H9 (cell line): ENCODE measurements around the gene LDLRAD4. TPM values are rescaled to one million over a fixed set of nuclear protein-coding genes. Genes with fewer than 3 reads are reported as not detected.

Experiments used
- DNase-seq: peaks from one replicate; pipeline ENCODE4 v3.0.0-alpha.2; 2017
- H2AFZ ChIP-seq: one replicate; pipeline ENCODE4 v1.6.1; 2013; ENCODE audit warnings: mild to moderate bottlenecking, low read length, control low read depth, moderate library complexity
- H2AK5ac ChIP-seq: 2 replicates; pipeline ENCODE4 v1.6.1; 2013; ENCODE audit warnings: low read length, control low read depth, mixed read lengths; ENCODE audit not compliant: insufficient read length
- H2BK120ac ChIP-seq: one replicate; pipeline ENCODE4 v1.6.1; 2013; ENCODE audit warnings: low read depth, mild to moderate bottlenecking, low read length, control low read depth, inconsistent platforms; ENCODE audit not compliant: poor library complexity, severe bottlenecking
- H2BK12ac ChIP-seq: 2 replicates; pipeline ENCODE4 v1.6.1; 2013; ENCODE audit warnings: low read length, control low read depth, mixed read lengths, low read depth; ENCODE audit not compliant: insufficient read length
- H2BK15ac ChIP-seq: 2 replicates; pipeline ENCODE4 v1.6.1; 2013; ENCODE audit warnings: low read depth, low read length, control low read depth
- H2BK20ac ChIP-seq: one replicate; pipeline ENCODE4 v1.6.1; 2013; ENCODE audit warnings: low read depth, mild to moderate bottlenecking, low read length, control low read depth, inconsistent platforms; ENCODE audit not compliant: poor library complexity, severe bottlenecking
- H2BK5ac ChIP-seq: 2 replicates; pipeline ENCODE4 v1.6.1; 2013; ENCODE audit warnings: low read length, control low read depth, mixed read lengths; ENCODE audit not compliant: insufficient read length
- H3K14ac ChIP-seq: 2 replicates; pipeline ENCODE4 v1.6.1; 2013; ENCODE audit warnings: low read length, control low read depth; ENCODE audit not compliant: insufficient read depth
- H3K18ac ChIP-seq: 2 replicates; pipeline ENCODE4 v1.6.1; 2013; ENCODE audit warnings: low read depth, mild to moderate bottlenecking, mixed read lengths, low read length, control low read depth; ENCODE audit not compliant: insufficient read length
- H3K23ac ChIP-seq: 2 replicates; pipeline ENCODE4 v1.6.1; 2013; ENCODE audit warnings: low read length, control low read depth, mixed read lengths, low read depth; ENCODE audit not compliant: insufficient read length
- H3K23me2 ChIP-seq: 2 replicates; pipeline ENCODE4 v1.6.1; 2013; ENCODE audit warnings: low read depth, mild to moderate bottlenecking, mixed read lengths, low read length, control low read depth; ENCODE audit not compliant: insufficient read length, poor library complexity, severe bottlenecking
- H3K27ac ChIP-seq: 2 replicates; pipeline ENCODE4 v1.5.1; 2013; ENCODE audit warnings: low read length, control low read depth, mixed read lengths, low read depth; ENCODE audit not compliant: insufficient read length
- H3K27me3 ChIP-seq: 2 replicates; pipeline ENCODE4 v1.6.1; 2013; ENCODE audit warnings: low read length, control low read depth, inconsistent platforms; ENCODE audit not compliant: insufficient read depth
- H3K4ac ChIP-seq: 2 replicates; pipeline ENCODE4 v1.6.1; 2013; ENCODE audit warnings: low read depth, mild to moderate bottlenecking, control low read depth, inconsistent platforms, low read length, moderate library complexity
- H3K4me1 ChIP-seq: 2 replicates; pipeline ENCODE4 v1.6.1; 2013; ENCODE audit warnings: low read length, control low read depth, inconsistent platforms; ENCODE audit not compliant: insufficient read depth
- H3K4me2 ChIP-seq: 2 replicates; pipeline ENCODE4 v1.6.1; 2013; ENCODE audit warnings: low read length, control low read depth, mixed read lengths; ENCODE audit not compliant: insufficient read length, insufficient read depth
- H3K56ac ChIP-seq: 2 replicates; pipeline ENCODE4 v1.6.1; 2013; ENCODE audit warnings: low read depth, mild to moderate bottlenecking, mixed read lengths, low read length, control low read depth; ENCODE audit not compliant: insufficient read length
- H3K79me1 ChIP-seq: 2 replicates; pipeline ENCODE4 v1.6.1; 2013; ENCODE audit warnings: low read depth, mild to moderate bottlenecking, moderate library complexity, low read length, control low read depth, inconsistent platforms; ENCODE audit not compliant: insufficient read depth, poor library complexity, severe bottlenecking
- H3K79me2 ChIP-seq: 2 replicates; pipeline ENCODE4 v1.6.1; 2013; ENCODE audit warnings: low read length, control low read depth, inconsistent platforms; ENCODE audit not compliant: insufficient read depth
- H3K9ac ChIP-seq: 2 replicates; pipeline ENCODE4 v1.6.1; 2013; ENCODE audit warnings: low read length, control low read depth, mixed read lengths; ENCODE audit not compliant: insufficient read length; ENCODE audit errors: extremely low read depth
- H3K9me3 ChIP-seq: one replicate; pipeline ENCODE4 v1.6.1; 2013; ENCODE audit warnings: low read depth, low read length, inconsistent platforms; ENCODE audit not compliant: control insufficient read depth
- H3T11ph ChIP-seq: one replicate; pipeline ENCODE4 v1.6.1; 2013; ENCODE audit warnings: mild to moderate bottlenecking, low read length, control low read depth, inconsistent platforms
- H4K20me1 ChIP-seq: one replicate; pipeline ENCODE4 v1.6.1; 2013; ENCODE audit not compliant: control insufficient read depth, insufficient read length, insufficient read depth
- H4K5ac ChIP-seq: 2 replicates; pipeline ENCODE4 v1.6.1; 2013; ENCODE audit warnings: low read depth, mild to moderate bottlenecking, mixed read lengths, low read length, control low read depth; ENCODE audit not compliant: insufficient read length
- H4K8ac ChIP-seq: replicated peaks from 2 replicates; pipeline ENCODE4 v1.6.1; 2013; ENCODE audit warnings: low read length, control low read depth, mixed read lengths, low read depth; ENCODE audit not compliant: insufficient read length
- H4K91ac ChIP-seq: 2 replicates; pipeline ENCODE4 v1.6.1; 2013; ENCODE audit warnings: low read depth, mild to moderate bottlenecking, moderate library complexity, mixed read lengths, low read length, control low read depth; ENCODE audit not compliant: insufficient read length
- H3K27ac Mint-ChIP-seq, 3 experiments: 2 replicates in 2 of 3; 3 replicates in 1 of 3; pipeline ENCODE4 v1.8.0; 2020 to 2021; ENCODE audit warnings: mixed read lengths in 3 of 3, mild to moderate bottlenecking in 1 of 3, moderate library complexity in 1 of 3
- H3K27me3 Mint-ChIP-seq: 2 replicates; pipeline ENCODE4 v1.8.0; 2021; ENCODE audit warnings: low read depth, mild to moderate bottlenecking, moderate library complexity, mixed read lengths
- H3K36me3 Mint-ChIP-seq, 3 experiments: 2 replicates in 2 of 3; 3 replicates in 1 of 3; pipeline ENCODE4 v1.8.0; 2020 to 2021; ENCODE audit warnings: low read depth in 3 of 3, mixed read lengths in 3 of 3; ENCODE audit not compliant: insufficient read depth in 1 of 3
- H3K4me1 Mint-ChIP-seq, 2 experiments: 2 replicates each; pipeline ENCODE4 v1.8.0; 2020; ENCODE audit warnings: mixed read lengths in 2 of 2
- H3K4me3 Mint-ChIP-seq, 2 experiments: 2 replicates in 1 of 2; 3 replicates in 1 of 2; pipeline ENCODE4 v1.8.0; 2020 to 2021; ENCODE audit warnings: mild to moderate bottlenecking in 2 of 2, mixed read lengths in 2 of 2, moderate library complexity in 1 of 2
- H3K9me3 Mint-ChIP-seq, 2 experiments: 2 replicates in 1 of 2; 3 replicates in 1 of 2; pipeline ENCODE4 v1.8.0; 2020; ENCODE audit warnings: mild to moderate bottlenecking in 2 of 2, mixed read lengths in 2 of 2, moderate library complexity in 1 of 2
- CTCF ChIP-seq: fragments of 200-600 bp; sonication (generic); conservative IDR thresholded peaks from 3 replicates; pipeline ENCODE4 v1.8.0; 2021; ENCODE audit warnings: antibody characterized with exemption, mild to moderate bottlenecking
- WGBS: extraction: QIAGEN DNeasy Blood & Tissue Kit; methylation state at CpG from one replicate; pipeline ENCODE4 v1.1.7; 2013; ENCODE audit warnings: missing lambda C conversion rate, low lambda C conversion rate, mixed read lengths; ENCODE audit not compliant: insufficient read length; ENCODE audit errors: extremely low coverage; 5-methylcytosine and 5-hydroxymethylcytosine counted together
- total RNA-seq: library from RNA; stranded (reverse); gene quantifications from 2 replicates; pipeline ENCODE4 v1.2.1, GENCODE V29; 2021

Gene LDLRAD4
- total RNA-seq, 1 experiment from 2014 or later, result 3.9 TPM

GRCh38 chr18:13696961-13697360 is 478.4 kb downstream of the LDLRAD4 start:
- no peak overlapping the region for H2AFZ ChIP-seq
- peaks cover 9% of the 10 kb centered on the region for H3K9me3 ChIP-seq
- H3K79me2 ChIP-seq, result peaks cover 4% of the 10 kb centered on the region; the same call in 1 of the 2 replicates
- H3K9ac ChIP-seq, result no peak overlapping the region
- no peak overlapping the region for H3K27ac ChIP-seq
- no peaks in the 10 kb centered on the region for H3K4me1 ChIP-seq
- H4K20me1 ChIP-seq, result no peaks in the 10 kb centered on the region
- H2BK15ac ChIP-seq, result no peak overlapping the region
- H3K18ac ChIP-seq, result no peak overlapping the region
- H3K4me2 ChIP-seq, result no peak overlapping the region
- H2BK120ac ChIP-seq, result no peak overlapping the region
- no peak overlapping the region for H3T11ph ChIP-seq
- H2BK20ac ChIP-seq, result no peak overlapping the region
- no peaks in the 10 kb centered on the region for H3K27me3 ChIP-seq
- Mint-ChIP-seq H3K27ac (no peak overlapping the region), H3K4me3 (no peak overlapping the region), H3K36me3 (peaks cover 21 to 37% (median 34%) of the 10 kb centered on the region in 3 experiments), H3K27me3 (no peaks in the 10 kb centered on the region), H3K9me3 (peaks cover 31 to 70% of the 10 kb centered on the region in 2 experiments), H3K4me1 (no peaks in the 10 kb centered on the region)
- no peaks in the 10 kb centered on the region for H3K23me2 ChIP-seq
- no peak overlapping the region for H4K5ac ChIP-seq
- H2BK5ac ChIP-seq, result no peak overlapping the region
- H3K4ac ChIP-seq, result no peak overlapping the region
- no peak for TF ChIP-seq CTCF
- no peak overlapping the region for H2BK12ac ChIP-seq
- H3K79me1 ChIP-seq, result peaks cover 4% of the 10 kb centered on the region
- no peak overlapping the region for H4K91ac ChIP-seq
- no peak overlapping the region for H3K14ac ChIP-seq
- H2AK5ac ChIP-seq, result no peak overlapping the region
- H3K56ac ChIP-seq, result no peak overlapping the region
- DNase-seq, result no peak
- H3K23ac ChIP-seq, result no peak overlapping the region
- H4K8ac ChIP-seq, result no peak overlapping the region
- no CpG with 5 or more reads among the region's 3 CpGs for WGBS
